GM19395 (cell line): ENCODE data around the gene GNGT1.
"Not testable (repeated sequence)": the region's sequence is repeated elsewhere in the genome, so short reads cannot be mapped to it uniquely, and the experiment has no call there.

Experiments used
- ATAC-seq: cut with Tn5 transposase; IDR thresholded peaks from one replicate; pipeline ENCODE4 v1.9.1; 2021; ENCODE audit warnings: mild to moderate bottlenecking, moderate library complexity; ENCODE audit not compliant: unreplicated experiment

GNGT1 gene

GRCh38 chr7:93902777-93903423 lies 3.5 kb upstream of the GNGT1 start:
- ATAC-seq: no peak

GRCh38 chr7:93910076-93910994 lies 4.0 kb downstream of the GNGT1 start:
- no peak for ATAC-seq

GRCh38 chr7:93911242-93911641 lies 4.9 kb downstream of the GNGT1 start:
- not testable (repeated sequence) for ATAC-seq

- peak; percentile 61 for ATAC-seq
These were observed 5.3 kb downstream of the GNGT1 start for GRCh38 chr7:93911661-93912060.

GRCh38 chr7:93913197-93913596 lies 6.8 kb downstream of the GNGT1 start:
- ATAC-seq: no peak

- ATAC-seq: no peak
These were observed 8.3 kb downstream of the GNGT1 start for GRCh38 chr7:93914581-93915066.

GRCh38 chr7:93915206-93915842 lies 9.0 kb downstream of the GNGT1 start:
- not testable (repeated sequence) for ATAC-seq

- not testable (repeated sequence) for ATAC-seq
These were observed 9.5 kb downstream of the GNGT1 start for GRCh38 chr7:93915888-93916287.

GRCh38 chr7:93916315-93916714 lies 9.9 kb downstream of the GNGT1 start:
- ATAC-seq: not testable (repeated sequence)

- ATAC-seq: no peak
These were observed 14.3 kb downstream of the GNGT1 start for GRCh38 chr7:93920496-93921182.

GRCh38 chr7:93921186-93921585 lies 14.8 kb downstream of the GNGT1 start:
- no peak for ATAC-seq

GRCh38 chr7:93921607-93922566 lies 15.5 kb downstream of the GNGT1 start, which contains the start of gene GNG11:
TSS of gene GNG11 (plus strand) at chr7:93921735. CDS start at chr7:93922138, 403 bp downstream.
- ATAC-seq: peak; percentile 92

- no peak for ATAC-seq
These were observed 16.9 kb downstream of the GNGT1 start for GRCh38 chr7:93923296-93923695.

- no peak for ATAC-seq
These were observed 17.6 kb downstream of the GNGT1 start for GRCh38 chr7:93923942-93924341.

GRCh38 chr7:93926800-93927199 lies 20.4 kb downstream of the GNGT1 start:
- ATAC-seq: no peak

GRCh38 chr7:93927585-93927984 lies 21.2 kb downstream of the GNGT1 start:
- no peak for ATAC-seq

GRCh38 chr7:93931655-93932054 lies 25.3 kb downstream of the GNGT1 start:
- no peak for ATAC-seq

GRCh38 chr7:93933156-93933555 lies 26.8 kb downstream of the GNGT1 start:
- no peak for ATAC-seq

- no peak for ATAC-seq
These were observed 28.7 kb downstream of the GNGT1 start for GRCh38 chr7:93935102-93935501.

- ATAC-seq: no peak
These were observed 31.5 kb downstream of the GNGT1 start for GRCh38 chr7:93937818-93938217.
